Measurements from ENCODE around the gene CEP128. TPM values are rescaled to one million over a fixed set of nuclear protein-coding genes. Genes with fewer than 3 reads are reported as not detected.

The CEP128 gene
- total and polyA plus RNA-seq, 7 donors = 0.79 to 2.3 (median 1.8) TPM

DNA sequence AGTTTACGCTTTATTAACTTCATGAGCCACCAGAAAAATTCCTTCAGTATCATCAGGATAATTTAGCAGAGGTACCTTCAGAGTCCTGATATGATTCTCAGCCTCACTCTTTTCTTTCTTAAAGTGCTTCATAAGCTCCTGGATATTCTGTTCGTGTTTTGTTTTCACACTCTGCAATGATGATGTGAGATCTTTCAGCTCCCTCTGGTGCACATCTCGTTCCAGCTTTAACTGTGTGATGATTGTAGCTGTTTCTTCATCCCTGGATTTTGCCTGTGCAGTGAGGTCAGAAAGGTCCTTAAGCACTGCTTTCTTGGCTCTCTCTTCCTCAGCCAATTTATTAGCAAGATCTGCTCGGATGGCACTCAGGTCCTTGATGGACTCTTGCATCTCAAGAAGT lies 156.7 kb downstream of the CEP128 start:
- Histone ChIP-seq H3K4me3 (no peak overlapping the region), H3K4me1 (no peaks in the 10 kb centered on the region), H3K27me3 (ENCODE audit: insufficient read depth in 3 of 3, low read length in 2 of 3) (no peaks in the 10 kb centered on the region), H3K9me3 (no peaks in the 10 kb centered on the region), H3K36me3 (ENCODE audit: insufficient read depth in 1 of 2, low read depth in 1 of 2) (no peaks in the 10 kb centered on the region), H3K27ac (no peak overlapping the region)
- TF ChIP-seq, protein P1, sequence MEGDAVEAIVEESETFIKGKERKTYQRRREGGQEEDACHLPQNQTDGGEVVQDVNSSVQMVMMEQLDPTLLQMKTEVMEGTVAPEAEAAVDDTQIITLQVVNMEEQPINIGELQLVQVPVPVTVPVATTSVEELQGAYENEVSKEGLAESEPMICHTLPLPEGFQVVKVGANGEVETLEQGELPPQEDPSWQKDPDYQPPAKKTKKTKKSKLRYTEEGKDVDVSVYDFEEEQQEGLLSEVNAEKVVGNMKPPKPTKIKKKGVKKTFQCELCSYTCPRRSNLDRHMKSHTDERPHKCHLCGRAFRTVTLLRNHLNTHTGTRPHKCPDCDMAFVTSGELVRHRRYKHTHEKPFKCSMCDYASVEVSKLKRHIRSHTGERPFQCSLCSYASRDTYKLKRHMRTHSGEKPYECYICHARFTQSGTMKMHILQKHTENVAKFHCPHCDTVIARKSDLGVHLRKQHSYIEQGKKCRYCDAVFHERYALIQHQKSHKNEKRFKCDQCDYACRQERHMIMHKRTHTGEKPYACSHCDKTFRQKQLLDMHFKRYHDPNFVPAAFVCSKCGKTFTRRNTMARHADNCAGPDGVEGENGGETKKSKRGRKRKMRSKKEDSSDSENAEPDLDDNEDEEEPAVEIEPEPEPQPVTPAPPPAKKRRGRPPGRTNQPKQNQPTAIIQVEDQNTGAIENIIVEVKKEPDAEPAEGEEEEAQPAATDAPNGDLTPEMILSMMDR (IDR thresholded peaks at IDR 0.05) = no peak
- intact Hi-C loops (cut with DNase I) = no loop called here
- ATAC-seq (no peak), DNase-seq (no peak)
- 44 to 64% (median 44%) methylated on average over 4 of the region's 4 CpGs for WGBS, 3 donors

DNA sequence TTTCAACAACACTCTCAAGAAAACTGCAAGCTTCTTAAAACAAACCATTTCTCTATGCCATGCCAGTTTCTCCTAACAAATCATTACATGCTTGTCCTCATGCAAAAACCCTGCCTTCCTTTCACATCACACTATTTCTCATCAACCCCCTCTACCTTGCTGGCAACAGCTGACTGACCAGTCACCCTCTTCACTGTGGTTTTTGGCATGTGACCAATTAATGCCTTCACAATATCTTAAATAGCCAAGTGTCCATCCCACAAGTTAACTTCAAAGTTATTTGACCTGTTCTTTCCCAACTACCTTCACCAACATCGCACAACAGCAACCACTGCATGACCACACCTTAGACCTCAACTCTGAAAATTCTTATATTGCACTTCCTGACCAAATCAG lies 159.6 kb downstream of the CEP128 start:
- H3K4me1 ChIP-seq = no peaks in the 10 kb centered on the region
- TF ChIP-seq, protein P1 (IDR thresholded peaks at IDR 0.05) = no peak
- no peak overlapping the region for H3K27ac ChIP-seq
- no peak for DNase-seq
- no peaks in the 10 kb centered on the region for H3K36me3 ChIP-seq (ENCODE audit: insufficient read depth in 1 of 2, low read depth in 1 of 2)
- intact Hi-C loops (cut with DNase I) = no loop called here
- WGBS, 3 donors = 94 to 97% (median 97%) methylated on average over 1 of the region's 1 CpG
- ATAC-seq = no peak
- H3K27me3 ChIP-seq (ENCODE audit: insufficient read depth in 3 of 3, low read length in 2 of 3) = no peaks in the 10 kb centered on the region
- H3K9me3 ChIP-seq = no peaks in the 10 kb centered on the region
- H3K4me3 ChIP-seq = no peak overlapping the region

DNA sequence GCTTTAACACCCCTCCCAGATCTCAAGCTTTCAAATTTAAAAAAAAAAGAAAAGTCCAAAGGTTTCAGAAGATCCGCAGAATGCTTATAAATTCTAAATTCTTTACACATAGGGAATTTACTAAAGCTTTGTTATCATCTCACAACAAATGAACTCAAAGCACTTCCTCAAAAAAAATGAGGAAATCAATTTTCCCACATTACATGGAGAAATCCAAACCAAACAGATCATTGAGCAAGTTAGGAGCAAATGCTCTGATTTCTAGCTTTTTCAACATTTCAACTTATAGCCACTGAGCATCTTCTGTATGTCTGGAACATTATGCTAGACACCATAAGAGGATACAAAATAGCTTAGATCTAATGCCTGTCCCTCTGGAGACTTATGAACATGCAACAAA lies 161.0 kb downstream of the CEP128 start:
- intact Hi-C loops (cut with DNase I) = no loop called here
- Histone ChIP-seq H3K36me3 (ENCODE audit: insufficient read depth in 1 of 2, low read depth in 1 of 2) (no peaks in the 10 kb centered on the region), H3K27ac (no peak overlapping the region), H3K4me1 (no peaks in the 10 kb centered on the region), H3K9me3 (no peaks in the 10 kb centered on the region), H3K4me3 (no peak overlapping the region), H3K27me3 (ENCODE audit: insufficient read depth in 3 of 3, low read length in 2 of 3) (no peaks in the 10 kb centered on the region)
- ATAC-seq = no peak
- TF ChIP-seq, protein P1 (IDR thresholded peaks at IDR 0.05) = no peak
- no peak for DNase-seq
- WGBS, 3 donors = 35 to 65% (median 37%) methylated on average over 1 of the region's 1 CpG

DNA sequence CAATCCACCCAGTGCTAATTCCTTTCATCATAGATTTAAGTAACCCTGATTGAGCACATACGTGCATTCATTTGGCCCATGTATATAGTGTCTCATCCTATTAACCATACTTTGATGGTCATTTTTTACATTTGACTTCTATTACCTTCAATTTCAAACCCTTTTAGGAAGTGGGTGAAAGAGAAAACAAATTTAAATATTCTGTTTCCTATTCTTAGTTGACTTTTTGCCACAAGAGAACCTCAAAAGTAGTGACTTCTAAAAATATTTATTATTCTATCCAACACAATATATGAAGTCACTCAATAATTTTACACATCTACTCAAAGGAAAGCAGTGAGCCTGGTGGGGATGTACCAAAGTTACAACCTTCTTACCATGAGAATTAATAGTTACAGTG lies 164.9 kb downstream of the CEP128 start:
- no peaks in the 10 kb centered on the region for H3K36me3 ChIP-seq (ENCODE audit: insufficient read depth in 1 of 2, low read depth in 1 of 2)
- H3K27me3 ChIP-seq (ENCODE audit: insufficient read depth in 3 of 3, low read length in 2 of 3) = no peaks in the 10 kb centered on the region
- intact Hi-C loops (cut with DNase I) = no loop called here
- DNase-seq (no peak), ATAC-seq (no peak)
- no peak overlapping the region for H3K4me3 ChIP-seq
- no peaks in the 10 kb centered on the region for H3K4me1 ChIP-seq
- H3K27ac ChIP-seq = no peak overlapping the region
- TF ChIP-seq, protein P1 (IDR thresholded peaks at IDR 0.05) = no peak
- WGBS, 3 donors = 98 to 99% (median 98%) methylated on average over 1 of the region's 1 CpG
- H3K9me3 ChIP-seq = no peaks in the 10 kb centered on the region

DNA sequence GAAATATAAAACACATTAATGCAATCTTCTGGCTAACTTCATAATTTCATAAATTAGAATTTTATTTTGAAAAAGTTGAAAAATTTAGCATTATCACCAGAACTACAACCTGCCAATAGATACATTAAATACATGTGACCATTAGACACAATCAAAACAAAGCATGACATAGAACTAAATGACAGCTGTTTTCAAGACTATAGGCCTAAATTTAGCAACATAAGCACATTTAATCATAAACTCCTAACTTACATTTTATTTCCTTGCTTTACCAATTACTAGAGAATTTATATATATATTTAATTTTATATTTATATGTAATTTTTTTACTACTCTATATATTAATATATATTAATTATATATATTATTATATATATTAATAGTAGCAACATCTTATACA lies 165.4 kb downstream of the CEP128 start:
- DNase-seq (no peak), ATAC-seq (no peak)
- Histone ChIP-seq H3K36me3 (ENCODE audit: insufficient read depth in 1 of 2, low read depth in 1 of 2) (no peaks in the 10 kb centered on the region), H3K9me3 (no peaks in the 10 kb centered on the region), H3K27ac (no peak overlapping the region), H3K27me3 (ENCODE audit: insufficient read depth in 3 of 3, low read length in 2 of 3) (no peaks in the 10 kb centered on the region), H3K4me1 (no peaks in the 10 kb centered on the region), H3K4me3 (no peak overlapping the region)
- TF ChIP-seq, protein P1 (IDR thresholded peaks at IDR 0.05) = no peak
- intact Hi-C loops (cut with DNase I) = no loop called here

All from psoas muscle (tissue), 8 donors.